Measurements from ENCODE around the gene PTPRA. TPM values are rescaled to one million over a fixed set of nuclear protein-coding genes. Genes with fewer than 3 reads are reported as not detected.

Gene PTPRA
- polyA plus RNA-seq, 3 donors from 2014 or later = 39.5 to 63.5 (median 60.0) TPM

GRCh38 chr20:2865101-2865500 lies 8.2 kb upstream of the PTPRA start:
- DNase-seq = peak in 2 of 3 donors; percentile 5 to 40
- Mint-ChIP-seq H3K4me3 (peak overlapping the region; percentile 68 to 93 (median 79)), H3K9me3 (no peaks in the 10 kb centered on the region), H3K36me3 (peaks cover 0 to 10% (median 4%) of the 10 kb centered on the region in 3 donors), H3K27me3 (ENCODE audit: low read depth in 3 of 3) (peaks cover 4 to 9% (median 8%) of the 10 kb centered on the region in 3 donors), H3K27ac (peak overlapping the region; percentile 89 to 98 (median 96)), H3K4me1 (peaks cover 53 to 54% of the 10 kb centered on the region in 2 donors)

DNA sequence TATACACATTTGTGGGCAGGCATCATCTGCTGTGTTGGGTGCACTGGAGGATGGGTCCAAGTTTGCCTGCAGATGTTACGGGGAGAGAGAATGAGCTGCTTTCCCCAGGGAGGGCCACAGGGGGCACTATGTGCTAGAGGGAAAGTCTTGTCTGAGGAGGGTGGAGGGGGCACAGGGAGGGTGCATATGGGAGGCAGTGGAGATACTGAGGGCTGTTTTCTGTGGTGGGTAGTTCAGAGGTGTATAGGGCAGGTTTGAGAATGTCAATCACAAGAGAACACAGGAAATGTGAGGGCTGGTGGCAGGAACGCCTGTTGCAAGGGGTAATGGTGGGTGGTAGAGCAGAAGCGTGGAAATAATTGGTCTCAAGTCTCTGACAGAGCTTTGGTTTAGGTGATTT lies 7.7 kb upstream of the PTPRA start:
- H3K27me3 Mint-ChIP-seq (ENCODE audit: low read depth in 3 of 3) = peaks cover 4 to 9% (median 8%) of the 10 kb centered on the region in 3 donors
- peaks cover 0 to 10% (median 4%) of the 10 kb centered on the region in 3 donors for H3K36me3 Mint-ChIP-seq
- peak overlapping the region; percentile 89 to 98 (median 96) for H3K27ac Mint-ChIP-seq
- peaks cover 55% of the 10 kb centered on the region in 2 donors for H3K4me1 Mint-ChIP-seq
- peak; percentile 77 to 87 (median 84) for DNase-seq
- H3K4me3 Mint-ChIP-seq = peak overlapping the region; percentile 68 to 93 (median 79)
- H3K9me3 Mint-ChIP-seq = no peaks in the 10 kb centered on the region

DNA sequence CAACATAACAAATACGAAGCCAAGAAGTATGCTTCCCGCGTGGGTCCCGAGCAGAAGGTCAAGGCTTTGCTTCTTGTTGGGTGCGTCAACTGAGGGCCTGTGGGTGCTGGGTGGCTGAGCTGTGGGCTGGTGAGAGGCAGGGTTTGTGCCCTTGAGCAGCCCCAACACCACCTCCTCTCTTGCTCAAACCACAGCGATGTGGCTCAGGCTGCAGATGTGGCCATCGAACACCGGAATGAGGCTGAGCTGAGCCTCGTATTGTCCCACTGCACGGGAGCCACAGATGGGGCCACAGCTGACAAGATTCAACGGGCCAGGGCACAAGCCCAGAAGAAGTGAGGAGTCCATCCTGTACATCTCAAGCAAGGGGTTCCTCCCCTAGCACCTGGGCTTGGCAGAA lies 7.0 kb upstream of the PTPRA start:
- Mint-ChIP-seq H3K27ac (peak overlapping the region; percentile 89 to 98 (median 96)), H3K4me1 (peaks cover 61% of the 10 kb centered on the region in 2 donors)

DNA sequence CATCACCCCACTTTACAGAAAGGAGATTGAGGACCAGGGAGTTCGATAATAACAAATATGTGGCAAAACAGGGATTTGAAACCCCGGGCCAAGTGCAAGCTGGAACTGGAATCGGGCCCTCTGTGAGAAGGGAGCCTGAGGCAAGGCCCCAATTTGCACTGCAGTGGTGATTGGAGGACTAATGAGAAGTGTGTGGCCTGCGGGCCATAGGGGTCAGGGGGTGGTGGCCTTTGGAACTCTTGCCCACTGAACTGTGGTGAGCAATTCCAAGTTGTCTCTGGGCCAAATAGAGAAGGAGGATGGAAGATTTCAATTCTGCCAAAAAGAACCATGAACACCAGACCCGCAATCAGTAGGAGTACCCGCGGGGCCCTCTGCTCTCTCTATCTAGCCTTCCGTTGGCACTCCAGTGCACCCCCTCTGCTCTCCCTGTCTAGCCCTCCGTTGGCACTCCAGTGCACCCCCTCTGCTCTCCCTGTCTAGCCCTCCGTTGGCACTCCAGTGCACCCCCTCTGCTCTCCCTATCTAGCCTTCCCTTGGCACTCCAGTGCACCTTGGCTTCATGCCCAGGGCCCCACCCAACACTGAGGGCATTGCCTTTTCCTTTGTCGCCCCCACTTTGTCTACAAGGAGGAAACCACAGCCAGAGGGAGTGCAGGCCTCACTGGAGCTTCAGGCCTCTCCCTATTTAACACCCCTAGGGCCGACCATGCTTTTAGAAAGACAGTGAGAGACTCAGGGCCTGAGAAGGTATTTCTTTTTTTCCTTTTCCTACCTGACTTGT lies 6.0 kb upstream of the PTPRA start:
- peak overlapping the region; percentile 45 to 93 (median 79) for H3K4me3 Mint-ChIP-seq
- peak overlapping the region; percentile 89 to 98 (median 96) for H3K27ac Mint-ChIP-seq
- peaks cover 0 to 1% (median 0%) of the 10 kb centered on the region in 3 donors for H3K36me3 Mint-ChIP-seq
- peaks cover 5 to 13% (median 8%) of the 10 kb centered on the region in 3 donors for H3K27me3 Mint-ChIP-seq (ENCODE audit: low read depth in 3 of 3)
- peaks cover 66 to 72% of the 10 kb centered on the region in 2 donors for H3K4me1 Mint-ChIP-seq
- H3K9me3 Mint-ChIP-seq = no peaks in the 10 kb centered on the region
- no peak for DNase-seq

More for the DNA sequence above, 7.0 kb upstream of the PTPRA start:
- peak overlapping the region; percentile 68 to 93 (median 79) for H3K4me3 Mint-ChIP-seq
- peaks cover 0 to 7% (median 2%) of the 10 kb centered on the region in 3 donors for H3K36me3 Mint-ChIP-seq
- DNase-seq = peak; percentile 83 to 89 (median 86)
- peaks cover 5 to 9% (median 8%) of the 10 kb centered on the region in 3 donors for H3K27me3 Mint-ChIP-seq (ENCODE audit: low read depth in 3 of 3)
- H3K9me3 Mint-ChIP-seq = no peaks in the 10 kb centered on the region

GRCh38 chr20:2869381-2869780 lies 3.9 kb upstream of the PTPRA start:
- no peak for DNase-seq
- Mint-ChIP-seq H3K4me1 (peaks cover 66 to 84% of the 10 kb centered on the region in 2 donors), H3K9me3 (no peaks in the 10 kb centered on the region), H3K4me3 (no peak overlapping the region), H3K27me3 (ENCODE audit: low read depth in 3 of 3) (peaks cover 8 to 24% (median 13%) of the 10 kb centered on the region in 3 donors), H3K27ac (peak overlapping the region in 2 of 6 donors; percentile 91 to 97), H3K36me3 (no peaks in the 10 kb centered on the region)

DNA sequence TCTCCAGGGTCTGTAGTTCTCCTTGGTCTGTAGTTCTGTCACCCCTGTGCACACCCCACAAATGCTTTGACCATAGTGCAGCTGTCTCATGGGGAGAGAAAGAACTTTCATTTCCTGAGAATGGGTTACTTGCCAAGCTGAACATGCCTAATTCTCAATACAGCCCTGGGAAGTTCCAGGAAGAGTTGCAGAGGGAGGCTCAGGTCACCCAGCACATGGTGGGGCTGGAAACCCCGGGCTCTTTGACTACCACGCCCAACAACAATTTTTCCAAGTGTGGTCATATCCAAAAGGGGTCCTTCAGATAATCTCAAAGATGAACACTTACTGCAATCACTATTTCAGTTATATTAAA lies 2.2 kb upstream of the PTPRA start:
- peaks cover 5 to 18% (median 5%) of the 10 kb centered on the region in 3 donors for H3K27me3 Mint-ChIP-seq (ENCODE audit: low read depth in 3 of 3)
- H3K27ac Mint-ChIP-seq = peak overlapping the region in 4 of 6 donors; percentile 19 to 95 (median 40)
- peaks cover 66 to 84% of the 10 kb centered on the region in 2 donors for H3K4me1 Mint-ChIP-seq
- no peak for DNase-seq
- no peaks in the 10 kb centered on the region for H3K9me3 Mint-ChIP-seq
- no peaks in the 10 kb centered on the region for H3K36me3 Mint-ChIP-seq
- H3K4me3 Mint-ChIP-seq = peak overlapping the region in 3 of 5 donors; percentile 91 to 93 (median 92)

DNA sequence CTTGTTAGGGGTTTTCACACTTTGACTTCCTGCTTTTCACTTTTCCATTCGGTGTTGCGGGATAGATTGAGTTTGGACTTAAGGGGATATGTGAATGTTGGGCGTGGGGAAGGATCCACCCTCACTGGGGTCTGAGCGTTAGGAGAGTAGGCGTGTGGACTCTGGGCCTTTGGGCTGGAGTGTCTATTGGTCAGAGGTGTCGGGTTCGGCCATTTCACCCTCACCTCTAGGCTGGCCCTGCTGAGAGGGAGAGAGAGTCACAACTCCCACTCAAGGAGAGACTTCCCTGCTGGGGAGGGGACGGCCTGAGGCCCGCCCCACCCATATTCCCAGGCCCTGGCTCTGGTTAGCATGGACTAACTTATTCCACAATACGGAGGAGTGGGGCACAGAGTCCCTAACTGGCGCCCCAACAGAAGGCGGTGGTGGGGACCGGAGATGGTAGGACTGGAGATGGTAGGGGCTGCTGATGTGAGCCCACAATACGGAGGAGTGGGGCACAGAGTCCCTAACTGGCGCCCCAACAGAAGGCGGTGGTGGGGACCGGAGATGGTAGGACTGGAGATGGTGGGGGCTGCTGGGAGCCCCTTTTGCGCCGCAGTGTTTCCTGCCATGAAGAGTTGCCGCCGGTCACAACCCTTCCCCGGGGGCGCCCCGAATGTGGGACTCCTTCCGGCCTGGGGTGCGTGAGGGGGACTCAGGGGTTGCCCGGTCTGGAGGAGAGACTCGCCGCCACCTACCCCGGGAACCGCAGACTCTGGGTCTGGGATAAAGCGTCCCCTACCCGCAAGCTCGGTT lies 1.4 kb upstream of the PTPRA start:
- Mint-ChIP-seq H3K27me3 (ENCODE audit: low read depth in 3 of 3) (peaks cover 5 to 14% (median 5%) of the 10 kb centered on the region in 3 donors), H3K4me3 (peak overlapping the region; percentile 87 to 94 (median 92)), H3K4me1 (peaks cover 66 to 84% of the 10 kb centered on the region in 2 donors), H3K9me3 (no peaks in the 10 kb centered on the region), H3K36me3 (no peaks in the 10 kb centered on the region), H3K27ac (peak overlapping the region; percentile 84 to 95 (median 92))
- peak in 1 of 3 donors; percentile 51 for DNase-seq

- Mint-ChIP-seq H3K4me3 (peak overlapping the region; percentile 87 to 94 (median 92)), H3K27ac (peak overlapping the region; percentile 92 to 95 (median 92)), H3K36me3 (no peaks in the 10 kb centered on the region), H3K27me3 (ENCODE audit: low read depth in 3 of 3) (peaks cover 5 to 14% (median 5%) of the 10 kb centered on the region in 3 donors), H3K4me1 (peaks cover 61 to 82% of the 10 kb centered on the region in 2 donors), H3K9me3 (no peaks in the 10 kb centered on the region)
- DNase-seq = peak; percentile 63 to 68 (median 66)
These were observed 747 bp upstream of the PTPRA start for GRCh38 chr20:2872459-2873009.

GRCh38 chr20:2873747-2874041 lies 413 bp downstream of the PTPRA start:
- H3K9me3 Mint-ChIP-seq = no peaks in the 10 kb centered on the region
- peaks cover 57 to 75% of the 10 kb centered on the region in 2 donors for H3K4me1 Mint-ChIP-seq
- H3K4me3 Mint-ChIP-seq = peak overlapping the region; percentile 83 to 94 (median 94)
- peak overlapping the region; percentile 66 to 87 (median 85) for H3K27ac Mint-ChIP-seq
- peaks cover 5 to 14% (median 5%) of the 10 kb centered on the region in 3 donors for H3K27me3 Mint-ChIP-seq (ENCODE audit: low read depth in 3 of 3)
- no peaks in the 10 kb centered on the region for H3K36me3 Mint-ChIP-seq
- DNase-seq = peak; percentile 71 to 78 (median 78)

DNA sequence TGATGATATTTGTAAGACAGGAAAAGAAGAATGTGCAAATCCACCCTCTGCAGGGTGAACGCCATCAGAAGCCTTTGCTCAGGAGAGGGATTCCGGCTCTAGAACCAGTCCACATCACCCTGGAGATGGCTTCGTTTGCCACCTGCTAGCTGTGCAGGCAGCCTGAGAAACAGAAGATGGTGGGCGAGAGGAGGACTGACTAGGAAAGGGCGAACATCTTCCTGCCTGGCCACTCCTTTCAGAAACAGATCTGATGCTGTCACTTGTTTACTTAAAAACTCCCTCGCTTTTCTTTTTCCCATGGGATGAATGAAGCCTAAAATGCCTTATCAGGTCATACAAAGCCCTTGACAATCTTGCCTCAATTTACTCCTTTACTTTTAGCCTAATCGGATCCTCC lies 1.2 kb downstream of the PTPRA start:
- no peaks in the 10 kb centered on the region for H3K9me3 Mint-ChIP-seq
- H3K27me3 Mint-ChIP-seq (ENCODE audit: low read depth in 3 of 3) = peaks cover 5 to 14% (median 7%) of the 10 kb centered on the region in 3 donors
- DNase-seq = peak in 2 of 3 donors; percentile 6 to 9
- no peaks in the 10 kb centered on the region for H3K36me3 Mint-ChIP-seq
- H3K4me1 Mint-ChIP-seq = peaks cover 59 to 74% of the 10 kb centered on the region in 2 donors
- peak overlapping the region; percentile 66 to 87 (median 80) for H3K27ac Mint-ChIP-seq
- peak overlapping the region; percentile 83 to 94 (median 94) for H3K4me3 Mint-ChIP-seq

DNA sequence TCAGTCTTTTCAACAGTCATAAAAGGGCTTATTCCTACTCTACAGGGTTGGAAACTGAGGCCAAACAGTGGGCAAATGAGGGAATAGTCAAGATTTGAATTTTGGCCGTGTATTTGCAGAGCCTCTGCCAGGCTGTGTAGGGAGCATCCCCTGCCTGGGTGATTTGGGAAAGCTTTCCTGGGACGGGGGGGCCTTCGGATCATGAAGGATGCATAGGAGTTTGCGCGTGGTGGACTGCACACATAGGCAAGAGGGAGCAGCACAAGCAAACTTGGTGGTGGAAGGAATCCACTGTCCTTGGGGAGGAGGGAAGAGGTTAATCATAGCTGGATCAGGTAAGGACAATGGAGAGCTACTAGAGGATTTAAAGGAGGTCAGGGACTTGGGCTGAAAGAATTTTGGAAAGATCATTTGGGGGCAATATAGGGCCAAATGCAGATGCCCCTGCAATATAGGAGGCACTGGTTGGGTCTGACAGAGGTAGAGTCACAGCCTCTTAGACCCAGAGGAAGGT lies 2.5 kb downstream of the PTPRA start:
- DNase-seq = no peak
- Mint-ChIP-seq H3K27me3 (ENCODE audit: low read depth in 3 of 3) (peaks cover 5 to 14% (median 7%) of the 10 kb centered on the region in 3 donors), H3K9me3 (no peaks in the 10 kb centered on the region), H3K36me3 (no peaks in the 10 kb centered on the region), H3K27ac (peak overlapping the region; percentile 24 to 78 (median 64)), H3K4me1 (peaks cover 65 to 83% of the 10 kb centered on the region in 2 donors), H3K4me3 (peak overlapping the region; percentile 83 to 94 (median 94))

DNA sequence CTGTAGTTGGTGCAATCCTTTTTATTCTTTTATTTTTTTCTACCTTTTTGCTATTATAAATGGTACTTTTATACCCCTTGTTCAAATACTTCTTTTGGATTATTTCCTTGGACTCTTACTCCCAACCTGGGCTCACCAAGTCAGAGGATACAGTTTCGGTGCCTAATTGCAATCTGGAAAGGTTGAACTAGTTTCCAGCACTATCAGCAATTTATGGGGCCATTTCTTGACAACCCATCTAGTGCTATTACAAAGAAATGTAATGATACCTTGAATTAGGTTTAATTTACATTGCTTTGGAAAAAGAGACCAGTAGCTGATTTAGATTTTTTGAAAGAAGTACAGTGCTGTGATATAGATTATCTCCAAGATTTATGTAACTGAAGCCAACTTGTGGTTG lies 5.2 kb downstream of the PTPRA start:
- peak overlapping the region in 1 of 5 donors; percentile 25 for H3K4me3 Mint-ChIP-seq
- H3K27ac Mint-ChIP-seq = peak overlapping the region in 5 of 6 donors; percentile 31 to 85 (median 59)
- peaks cover 60 to 74% of the 10 kb centered on the region in 2 donors for H3K4me1 Mint-ChIP-seq
- peaks cover 0 to 3% (median 0%) of the 10 kb centered on the region in 3 donors for H3K27me3 Mint-ChIP-seq (ENCODE audit: low read depth in 3 of 3)
- no peak for DNase-seq
- no peaks in the 10 kb centered on the region for H3K36me3 Mint-ChIP-seq
- H3K9me3 Mint-ChIP-seq = no peaks in the 10 kb centered on the region

DNA sequence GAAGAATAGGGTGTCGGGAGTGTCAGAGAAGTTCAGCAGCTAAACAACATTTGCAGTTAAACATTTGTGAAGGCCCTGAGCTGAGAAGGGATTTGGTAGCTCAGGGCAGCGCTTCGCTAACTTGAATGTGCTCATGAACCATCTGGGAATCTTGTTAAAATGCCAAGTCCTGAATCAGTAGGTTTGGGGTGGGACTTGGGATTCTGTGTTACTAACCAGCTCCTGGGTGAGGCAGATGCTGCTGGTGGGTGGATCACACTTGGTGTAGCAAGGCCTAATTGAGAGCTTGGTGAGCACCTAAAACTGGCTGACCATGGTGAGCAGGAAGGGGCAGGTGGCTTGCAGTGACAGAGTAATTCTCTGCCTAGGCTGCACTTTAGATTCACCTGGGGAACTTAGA lies 5.9 kb downstream of the PTPRA start:
- Mint-ChIP-seq H3K4me3 (peak overlapping the region in 1 of 5 donors; percentile 1), H3K27me3 (ENCODE audit: low read depth in 3 of 3) (peaks cover 0 to 3% (median 0%) of the 10 kb centered on the region in 3 donors), H3K27ac (peak overlapping the region; percentile 12 to 85 (median 52)), H3K9me3 (no peaks in the 10 kb centered on the region), H3K36me3 (no peaks in the 10 kb centered on the region), H3K4me1 (peaks cover 64 to 76% of the 10 kb centered on the region in 2 donors)
- no peak for DNase-seq

All from immature natural killer cell (primary cell).